Stimulated activated CD4-positive, alpha-beta T cell treated with anti-CD3 and anti-CD28 coated beads, TNF-alpha, amount 100 ng/mL, for 24 hours (primary cell): ENCODE results near the gene IFIT2.
"Not testable (repeated sequence)": the region's sequence is repeated elsewhere in the genome, so short reads cannot be mapped to it uniquely, and the experiment has no call there.

ENCODE experiments used
- DNase-seq, 3 experiments: peaks; one replicate each; pipeline ENCODE4 v3.0.0-alpha.2; 2020; ENCODE audit warnings: low read depth in 3 of 3

The IFIT2 gene

GRCh38 chr10:89342206-89342958 is 40.5 kb downstream of the IFIT2 start:
- no peak for DNase-seq

GRCh38 chr10:89343089-89343767 is 41.4 kb downstream of the IFIT2 start:
- no peak for DNase-seq

GRCh38 chr10:89344156-89344555 is 42.3 kb downstream of the IFIT2 start:
- no peak for DNase-seq

GRCh38 chr10:89345367-89346000 is 43.6 kb downstream of the IFIT2 start:
- DNase-seq = no peak

- DNase-seq = no peak
Observed at GRCh38 chr10:89346405-89347254, 44.8 kb downstream of the IFIT2 start.

- DNase-seq = no peak
Observed at GRCh38 chr10:89347701-89348457, 46.0 kb downstream of the IFIT2 start.

- DNase-seq = no peak
Observed at GRCh38 chr10:89348481-89348880, 46.6 kb downstream of the IFIT2 start.

- no peak for DNase-seq
Observed at GRCh38 chr10:89348975-89349374, 47.1 kb downstream of the IFIT2 start.

- not testable (repeated sequence) for DNase-seq
Observed at GRCh38 chr10:89350631-89351315, 48.9 kb downstream of the IFIT2 start.

- DNase-seq = no peak
Observed at GRCh38 chr10:89351412-89351779, 49.5 kb downstream of the IFIT2 start.

GRCh38 chr10:89351780-89352597 is 50.1 kb downstream of the IFIT2 start:
- DNase-seq = no peak

- no peak for DNase-seq
Observed at GRCh38 chr10:89352802-89353201, 51.0 kb downstream of the IFIT2 start.

GRCh38 chr10:89355394-89355931 is 53.6 kb downstream of the IFIT2 start:
- DNase-seq = no peak

- DNase-seq = no peak
Observed at GRCh38 chr10:89357096-89357495, 55.2 kb downstream of the IFIT2 start.

GRCh38 chr10:89357975-89358374 is 56.1 kb downstream of the IFIT2 start:
- DNase-seq = no peak
